B cell (primary cell): ENCODE measurements around the gene AOPEP. TPM values are rescaled to one million over a fixed set of nuclear protein-coding genes. Genes with fewer than 3 reads are reported as not detected.

ENCODE experiments used
- ATAC-seq: fragments of 200-7000 bp; cut with Tn5 transposase; one replicate; pipeline ENCODE4 v1.10.0; 2021; ENCODE audit warnings: low read depth, mild to moderate bottlenecking, moderate number of reproducible peaks, moderate library complexity
- CTCF ChIA-PET: fragments of 350-600 bp; sonication (Branson Sonifier 250); formaldehyde crosslinking; loops from one replicate; lab custom pipeline; 2021; ENCODE audit warnings: antibody characterized with exemption, inconsistent platforms; lab: Charles Lee
- POLR2A ChIA-PET: fragments of 350-600 bp; sonication (Branson Sonifier 250); formaldehyde crosslinking; loops from one replicate; lab custom pipeline; 2021; ENCODE audit warnings: antibody characterized with exemption; lab: Charles Lee
- DNase-seq: peaks from one replicate; pipeline ENCODE4 v3.0.0; 2013
- H2AFZ ChIP-seq: 2 replicates; pipeline ENCODE4 v1.6.1; 2012; ENCODE audit warnings: mild to moderate bottlenecking, low read depth, low read length; ENCODE audit not compliant: insufficient read depth, poor library complexity, severe bottlenecking
- H3K27ac ChIP-seq, 2 donors: 1 replicate in 1 of 2; 2 replicates in 1 of 2; pipeline ENCODE4 v1.5.1; 2012 to 2013; ENCODE audit warnings: low read length in 2 of 2, mild to moderate bottlenecking in 2 of 2, moderate library complexity in 1 of 2
- H3K27me3 ChIP-seq, 4 experiments: fragments of 200-600 bp in 1 of 4; sonication (generic) in 1 of 4; replicated peaks in 1 of 4; 1 replicate in 2 of 4; 2 replicates in 2 of 4; pipeline versions ENCODE4 v1.6.1 to v1.7.0; 2013 to 2016; ENCODE audit warnings: low read length in 3 of 4, mild to moderate bottlenecking in 2 of 4, mixed read lengths in 1 of 4, moderate library complexity in 1 of 4; ENCODE audit not compliant: insufficient read depth in 4 of 4, control insufficient read depth in 3 of 4; ENCODE audit errors: control extremely low read depth in 1 of 4
- H3K36me3 ChIP-seq, 2 experiments: replicated peaks in 1 of 2; 1 replicate in 1 of 2; 2 replicates in 1 of 2; pipeline versions ENCODE4 v1.6.1 to v1.7.1; 2013; ENCODE audit warnings: low read length in 1 of 2; ENCODE audit not compliant: insufficient read depth in 2 of 2, control insufficient read depth in 1 of 2; ENCODE audit errors: control extremely low read depth in 1 of 2, extremely low read depth in 1 of 2
- H3K4me1 ChIP-seq, 2 donors: fragments of 200-600 bp in 1 of 2; sonication (generic) in 1 of 2; 1 replicate in 1 of 2; 2 replicates in 1 of 2; pipeline versions ENCODE4 v1.5.1 to v1.6.1; 2013 to 2017; ENCODE audit warnings: low read length in 2 of 2; ENCODE audit not compliant: control insufficient read depth in 2 of 2, insufficient read depth in 2 of 2
- H3K4me2 ChIP-seq: replicated peaks from 2 replicates; pipeline ENCODE3; 2012; ENCODE audit warnings: mild to moderate bottlenecking, low read depth, low read length; ENCODE audit not compliant: poor library complexity, severe bottlenecking
- H3K4me3 ChIP-seq, 5 experiments: fragments of 200-600 bp in 1 of 5; sonication (generic) in 1 of 5; 1 replicate in 3 of 5; 2 replicates in 2 of 5; pipeline versions ENCODE4 v1.5.1 to v1.7.0; 2011 to 2016; ENCODE audit warnings: low read length in 4 of 5, mild to moderate bottlenecking in 4 of 5, low read depth in 2 of 5, control low read depth in 1 of 5, moderate library complexity in 1 of 5; ENCODE audit not compliant: insufficient read depth in 1 of 5; ENCODE audit errors: control extremely low read depth in 1 of 5, extremely low read depth in 1 of 5
- H3K79me2 ChIP-seq: fragments of 200-600 bp; sonication (generic); one replicate; pipeline ENCODE4 v1.6.0; 2016; ENCODE audit warnings: low read length; ENCODE audit not compliant: control insufficient read depth, insufficient read depth
- H3K9ac ChIP-seq: fragments of 200-600 bp; sonication (generic); 2 replicates; pipeline ENCODE4 v1.6.1; 2017; ENCODE audit warnings: mild to moderate bottlenecking, low read length, moderate library complexity
- H3K9me3 ChIP-seq, 3 donors: one replicate each; pipeline versions ENCODE4 v1.6.1 to v1.7.1; 2013; ENCODE audit warnings: low read length in 2 of 3; ENCODE audit not compliant: control insufficient read depth in 2 of 3, insufficient read depth in 1 of 3; ENCODE audit errors: control extremely low read depth in 1 of 3
- H4K20me1 ChIP-seq: 2 replicates; pipeline ENCODE4 v1.6.0; 2012; ENCODE audit warnings: mild to moderate bottlenecking, low read length; ENCODE audit not compliant: insufficient read depth, control insufficient read depth, poor library complexity, severe bottlenecking
- H3K27ac Mint-ChIP-seq: one replicate; pipeline ENCODE4 v1.8.0; 2021; ENCODE audit warnings: mixed read lengths
- H3K27me3 Mint-ChIP-seq: one replicate; pipeline ENCODE4 v1.8.0; 2021; ENCODE audit warnings: mixed read lengths
- H3K4me1 Mint-ChIP-seq: one replicate; pipeline ENCODE4 v1.8.0; 2021; ENCODE audit warnings: mixed read lengths
- H3K4me3 Mint-ChIP-seq: one replicate; pipeline ENCODE4 v1.8.0; 2021; ENCODE audit warnings: mixed read lengths
- H3K9me3 Mint-ChIP-seq: one replicate; pipeline ENCODE4 v1.8.0; 2022; ENCODE audit warnings: mixed read lengths; ENCODE audit not compliant: insufficient read depth
- CTCF ChIP-seq: fragments of 200-600 bp; IDR thresholded peaks from one replicate; pipeline ENCODE4 v1.8.0; 2022; ENCODE audit warnings: antibody characterized with exemption, mild to moderate bottlenecking
- EZH2 ChIP-seq: IDR thresholded peaks from 2 replicates; pipeline ENCODE4 v1.6.1; 2012; ENCODE audit warnings: borderline replicate concordance, low read depth, mild to moderate bottlenecking, moderate library complexity, low read length; ENCODE audit not compliant: insufficient read depth, poor library complexity, severe bottlenecking
- WGBS: methylation state at CpG from one replicate; pipeline ENCODE4 v1.1.5; 2013; ENCODE audit warnings: missing lambda C conversion rate; ENCODE audit not compliant: insufficient coverage; 5-methylcytosine and 5-hydroxymethylcytosine counted together
- intact Hi-C: fragments of 100-400 bp; cut with micrococcal nuclease; formaldehyde crosslinking; loops from one replicate; pipeline ENCODE4 v1.10.0; 2022
- polyA plus RNA-seq: library from polyadenylated mRNA; depleted of rRNA; stranded (reverse); fragments of >200 nt; gene quantifications from 2 replicates; pipeline ENCODE4 v1.2.3, GENCODE V29; 2012
- total RNA-seq, 2 donors: library from RNA; stranded (reverse); fragments of 120-200 nt in 1 of 2; gene quantifications; 1 replicate in 1 of 2; 2 replicates in 1 of 2; pipeline versions ENCODE4 v1.2.3 to v1.2.4, GENCODE V29; 2013 to 2022

The AOPEP gene
- total and polyA plus RNA-seq, 2 donors (not counting 1 experiment from before 2014, with no cell fraction given) = 5.1 to 35.8 TPM

- Histone ChIP-seq H4K20me1 (no peaks in the 10 kb centered on the region), H3K27me3 (no peaks in the 10 kb centered on the region), H3K27ac (no peak overlapping the region), H3K4me1 (no peaks in the 10 kb centered on the region), H3K9me3 (peaks cover 1 to 14% (median 8%) of the 10 kb centered on the region in 3 donors), H3K36me3 (peaks cover 0 to 2% of the 10 kb centered on the region in 2 experiments), H3K9ac (no peak overlapping the region), H3K79me2 (peaks cover 6% of the 10 kb centered on the region), H3K4me3 (no peak overlapping the region), H3K4me2 (no peak overlapping the region), H2AFZ (no peak overlapping the region)
- TF ChIP-seq CTCF (no peak), EZH2 (no peak)
- POLR2A ChIA-PET = no interaction called here
- no peaks in the 10 kb centered on the region for H3K4me1 Mint-ChIP-seq
- H3K9me3 Mint-ChIP-seq = peaks cover 2% of the 10 kb centered on the region
- H3K27me3 Mint-ChIP-seq = no peaks in the 10 kb centered on the region
- H3K4me3 Mint-ChIP-seq = no peak overlapping the region
- ATAC-seq = no peak
- no peak for DNase-seq
- no peak overlapping the region for H3K27ac Mint-ChIP-seq
- CTCF ChIA-PET = no interaction called here
- 97% methylated on average over 4 of the region's 4 CpGs for WGBS
- intact Hi-C loops = no loop called here
Observed at GRCh38 chr9:94843134-94843533, 116.6 kb downstream of the AOPEP start.

GRCh38 chr9:94846739-94847138 lies 120.2 kb downstream of the AOPEP start:
- intact Hi-C loops = no loop called here
- Histone ChIP-seq H3K4me1 (no peaks in the 10 kb centered on the region), H3K9me3 (no peaks in the 10 kb centered on the region), H3K36me3 (no peaks in the 10 kb centered on the region), H3K27me3 (no peaks in the 10 kb centered on the region), H3K79me2 (peaks cover 3% of the 10 kb centered on the region), H4K20me1 (no peaks in the 10 kb centered on the region), H3K4me2 (no peak overlapping the region), H3K9ac (no peak overlapping the region), H3K4me3 (no peak overlapping the region), H2AFZ (no peak overlapping the region), H3K27ac (no peak overlapping the region)
- no peaks in the 10 kb centered on the region for H3K4me1 Mint-ChIP-seq
- H3K27me3 Mint-ChIP-seq = no peaks in the 10 kb centered on the region
- H3K27ac Mint-ChIP-seq = no peak overlapping the region
- POLR2A ChIA-PET = no interaction called here
- CTCF ChIA-PET = no interaction called here
- TF ChIP-seq CTCF (no peak), EZH2 (no peak)
- ATAC-seq = no peak
- H3K4me3 Mint-ChIP-seq = no peak overlapping the region
- WGBS = 100% methylated on average over 2 of the region's 3 CpGs
- no peaks in the 10 kb centered on the region for H3K9me3 Mint-ChIP-seq
- no peak for DNase-seq
